ENCODE results near the gene COL4A2.

Gene COL4A2

DNA sequence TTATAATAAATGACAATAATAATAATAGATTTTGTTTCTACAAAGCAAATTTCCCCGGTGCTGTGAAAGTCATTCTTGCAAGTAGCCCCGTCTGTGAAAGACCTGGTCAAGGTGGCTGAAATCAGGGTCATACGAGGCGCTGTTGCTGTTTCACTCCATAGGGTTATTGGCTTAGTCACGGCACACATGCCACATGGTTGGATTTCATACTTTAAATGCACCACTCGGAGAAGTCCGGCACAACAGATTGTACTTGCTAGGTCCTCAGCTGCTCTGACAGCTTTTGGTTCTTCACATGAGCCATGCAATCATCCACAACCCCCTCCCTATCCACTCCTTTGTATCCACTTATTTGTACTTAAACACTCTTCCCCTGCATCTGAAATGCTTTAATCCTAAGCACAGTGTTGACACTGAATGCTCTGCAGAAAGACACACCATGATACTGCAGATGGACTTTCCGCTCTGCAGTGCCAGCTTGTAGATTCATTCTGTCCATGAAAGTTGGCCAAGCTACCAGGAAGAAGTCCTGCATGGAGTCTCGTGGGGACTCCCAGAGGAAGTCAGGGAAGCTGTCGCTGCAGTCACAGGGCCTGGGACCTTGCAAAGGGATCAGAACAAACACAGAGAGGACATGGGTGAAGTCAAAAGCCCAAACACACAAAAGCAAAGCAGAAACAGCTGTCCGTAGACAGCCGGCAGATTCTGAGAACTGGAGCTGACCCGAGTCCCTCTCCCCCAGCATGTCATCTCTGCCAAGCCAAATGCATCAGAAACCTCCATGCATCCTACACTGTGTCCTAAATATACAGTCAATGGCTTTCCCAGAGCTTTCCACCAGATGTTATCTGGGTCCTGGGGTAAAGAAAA, 124.6 kb downstream of the COL4A2 start:
- no peak overlapping the region for H3K4me3 ChIP-seq (ENCODE audit: low read length)
- TF ChIP-seq, protein P1, sequence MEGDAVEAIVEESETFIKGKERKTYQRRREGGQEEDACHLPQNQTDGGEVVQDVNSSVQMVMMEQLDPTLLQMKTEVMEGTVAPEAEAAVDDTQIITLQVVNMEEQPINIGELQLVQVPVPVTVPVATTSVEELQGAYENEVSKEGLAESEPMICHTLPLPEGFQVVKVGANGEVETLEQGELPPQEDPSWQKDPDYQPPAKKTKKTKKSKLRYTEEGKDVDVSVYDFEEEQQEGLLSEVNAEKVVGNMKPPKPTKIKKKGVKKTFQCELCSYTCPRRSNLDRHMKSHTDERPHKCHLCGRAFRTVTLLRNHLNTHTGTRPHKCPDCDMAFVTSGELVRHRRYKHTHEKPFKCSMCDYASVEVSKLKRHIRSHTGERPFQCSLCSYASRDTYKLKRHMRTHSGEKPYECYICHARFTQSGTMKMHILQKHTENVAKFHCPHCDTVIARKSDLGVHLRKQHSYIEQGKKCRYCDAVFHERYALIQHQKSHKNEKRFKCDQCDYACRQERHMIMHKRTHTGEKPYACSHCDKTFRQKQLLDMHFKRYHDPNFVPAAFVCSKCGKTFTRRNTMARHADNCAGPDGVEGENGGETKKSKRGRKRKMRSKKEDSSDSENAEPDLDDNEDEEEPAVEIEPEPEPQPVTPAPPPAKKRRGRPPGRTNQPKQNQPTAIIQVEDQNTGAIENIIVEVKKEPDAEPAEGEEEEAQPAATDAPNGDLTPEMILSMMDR (conservative IDR thresholded peaks at IDR 0.05; ENCODE audit: low read length), result no peak
- DNase-seq (ENCODE audit: low read depth), result no peak

DNA sequence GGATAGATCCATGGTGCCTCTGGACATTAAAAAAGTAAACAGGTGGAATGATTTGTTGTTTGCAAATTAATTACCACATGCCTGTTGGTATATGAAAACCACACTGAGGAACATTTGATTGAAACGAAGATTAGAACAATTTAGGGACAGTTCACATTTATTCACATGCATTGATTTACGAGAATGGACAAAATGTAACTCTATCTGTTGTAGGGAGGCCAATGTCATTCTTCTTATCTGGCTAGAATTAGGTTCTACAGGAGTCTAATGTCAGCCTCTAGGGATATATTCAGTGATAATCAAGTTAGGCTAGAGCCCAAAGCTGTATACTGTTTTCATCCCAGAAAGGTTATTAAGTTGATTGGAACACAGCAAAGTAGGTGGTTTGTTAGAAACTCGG, 125.4 kb downstream of the COL4A2 start:
- TF ChIP-seq, protein P1 (conservative IDR thresholded peaks at IDR 0.05; ENCODE audit: low read length), result no peak
- DNase-seq (ENCODE audit: low read depth), result no peak
- no peak overlapping the region for H3K4me3 ChIP-seq (ENCODE audit: low read length)

DNA sequence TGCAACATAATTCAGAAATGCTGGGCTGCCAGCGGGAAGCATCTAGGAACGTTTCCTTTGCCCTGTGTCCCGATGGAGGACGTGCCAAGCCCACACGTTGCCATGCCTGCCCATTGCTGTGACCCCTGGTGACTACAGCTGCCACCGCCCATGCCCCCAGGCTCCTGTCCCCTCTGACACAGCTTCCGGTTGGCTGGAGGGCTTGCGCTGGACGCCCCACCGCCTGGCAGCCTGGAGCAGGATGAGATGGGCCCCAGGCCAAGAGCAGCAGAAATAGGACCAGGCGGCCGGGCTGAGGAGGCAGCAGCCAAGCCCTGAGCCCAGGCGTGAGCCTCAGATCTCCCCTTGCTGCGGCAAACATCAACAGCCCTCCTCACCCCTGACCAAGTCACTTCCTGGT, 125.9 kb downstream of the COL4A2 start:
- H3K4me3 ChIP-seq (ENCODE audit: low read length), result no peak overlapping the region
- no peak for DNase-seq (ENCODE audit: low read depth)
- TF ChIP-seq, protein P1 (conservative IDR thresholded peaks at IDR 0.05; ENCODE audit: low read length), result no peak

DNA sequence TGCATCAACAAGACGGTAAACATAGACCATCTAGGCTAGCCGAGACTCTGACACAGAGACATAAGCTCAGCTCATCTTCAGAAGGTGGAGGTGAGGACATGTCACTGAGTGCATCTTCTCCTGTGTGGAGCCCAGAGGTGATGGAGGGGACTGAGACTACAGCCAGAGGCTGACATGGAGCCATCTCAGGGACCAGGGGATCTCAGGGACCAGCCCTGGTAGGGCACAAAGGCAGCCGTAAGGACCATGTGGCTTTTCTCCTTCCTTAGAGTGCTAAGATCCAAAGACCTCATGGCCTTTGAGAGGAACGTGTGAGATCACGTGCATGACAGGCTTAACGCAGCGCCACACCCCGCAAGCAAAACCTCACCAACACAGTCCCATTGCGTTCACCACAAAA, 127.5 kb downstream of the COL4A2 start:
- H3K4me3 ChIP-seq (ENCODE audit: low read length), result no peak overlapping the region
- no peak for DNase-seq (ENCODE audit: low read depth)
- TF ChIP-seq, protein P1 (conservative IDR thresholded peaks at IDR 0.05; ENCODE audit: low read length), result no peak

DNA sequence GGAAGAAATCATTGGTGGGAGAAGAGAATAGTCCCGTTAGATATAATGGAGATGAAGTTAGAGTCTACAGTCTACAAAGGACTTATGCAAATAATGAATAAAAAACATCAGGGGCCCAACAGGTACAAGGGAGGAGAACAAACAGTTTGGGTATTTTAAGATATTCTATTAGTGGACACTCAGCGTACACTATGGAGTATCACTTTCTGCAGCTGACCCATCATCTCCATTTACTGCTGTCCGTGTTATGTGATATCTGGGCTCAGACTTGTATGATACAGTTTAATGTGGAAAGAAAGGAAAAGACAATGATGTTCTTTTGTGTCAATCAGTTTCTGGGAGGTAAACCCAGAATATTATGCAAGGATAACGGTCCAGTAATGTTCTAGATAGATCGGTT, 128.2 kb downstream of the COL4A2 start:
- TF ChIP-seq, protein P1 (conservative IDR thresholded peaks at IDR 0.05; ENCODE audit: low read length), result no peak
- DNase-seq (ENCODE audit: low read depth), result no peak
- no peak overlapping the region for H3K4me3 ChIP-seq (ENCODE audit: low read length)

DNA sequence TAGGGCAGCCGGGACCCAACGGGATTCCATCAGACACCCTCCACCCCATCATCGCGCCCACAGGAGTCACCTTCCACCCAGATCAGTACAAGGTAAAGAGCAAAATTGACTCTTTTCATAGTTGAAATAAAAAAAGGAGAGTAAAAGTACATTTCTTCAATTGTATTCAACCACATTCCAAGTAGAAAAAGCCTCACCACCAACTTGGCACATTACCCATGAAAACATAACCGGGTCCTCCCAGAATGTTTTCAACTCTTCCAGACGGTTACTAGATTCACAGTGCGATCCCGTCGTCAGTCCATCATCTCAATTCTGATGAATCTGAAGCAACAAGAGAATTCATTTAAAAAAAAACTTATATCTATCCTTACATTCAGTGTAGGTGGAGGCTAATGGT, 129.2 kb downstream of the COL4A2 start:
- TF ChIP-seq, protein P1 (conservative IDR thresholded peaks at IDR 0.05; ENCODE audit: low read length), result no peak
- H3K4me3 ChIP-seq (ENCODE audit: low read length), result no peak overlapping the region
- DNase-seq (ENCODE audit: low read depth), result no peak

DNA sequence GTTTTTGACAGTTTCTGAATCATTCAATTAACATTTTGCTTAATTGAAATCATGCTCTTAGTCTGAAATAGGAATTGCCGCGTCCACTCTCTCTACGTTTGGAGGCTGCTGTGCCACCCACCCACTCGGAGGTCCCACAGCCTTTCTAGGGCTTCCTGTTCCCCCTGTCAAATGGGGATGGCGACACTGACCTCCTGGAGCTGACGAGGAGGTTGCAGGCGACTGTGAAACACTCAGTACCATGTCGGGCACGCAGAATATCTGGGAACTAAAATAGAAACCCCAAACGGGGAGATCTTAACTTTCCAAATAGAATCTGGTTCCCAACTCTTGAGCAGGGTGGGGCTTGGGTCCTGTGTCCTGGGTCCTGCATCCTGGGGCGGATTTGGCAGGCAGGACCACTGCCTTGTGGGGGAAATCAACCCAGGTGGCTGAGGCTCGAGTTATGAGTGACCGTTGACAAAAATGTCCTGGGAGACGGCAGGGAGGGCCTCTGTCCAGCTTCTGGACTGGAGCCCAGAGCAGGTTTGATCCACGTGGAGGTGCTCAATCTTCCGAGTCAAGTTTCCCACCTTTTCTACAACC, 129.8 kb downstream of the COL4A2 start:
- TF ChIP-seq, protein P1 (conservative IDR thresholded peaks at IDR 0.05; ENCODE audit: low read length), result no peak
- H3K4me3 ChIP-seq (ENCODE audit: low read length), result no peak overlapping the region
- DNase-seq (ENCODE audit: low read depth), result no peak

Measured in AG10803 (cell line).